GM19468 (cell line): Measurements from ENCODE around the gene CAMTA1.
"Not testable (repeated sequence)": the region's sequence is repeated elsewhere in the genome, so short reads cannot be mapped to it uniquely, and the experiment has no call there.

ENCODE experiments used
- ATAC-seq: cut with Tn5 transposase; IDR thresholded peaks from one replicate; pipeline ENCODE4 v1.9.1; 2021; ENCODE audit warnings: mild to moderate bottlenecking, moderate library complexity, moderate number of reproducible peaks; ENCODE audit not compliant: unreplicated experiment; ENCODE audit errors: extremely low read depth

CAMTA1 gene

GRCh38 chr1:7590426-7590790, 805.2 kb downstream of the CAMTA1 start:
- ATAC-seq = no peak

- ATAC-seq = no peak
These were observed 806.3 kb downstream of the CAMTA1 start for GRCh38 chr1:7591565-7591964.

- no peak for ATAC-seq
These were observed 807.0 kb downstream of the CAMTA1 start for GRCh38 chr1:7592120-7592798.

GRCh38 chr1:7594002-7594713, 808.9 kb downstream of the CAMTA1 start:
- ATAC-seq = no peak

GRCh38 chr1:7594714-7595295, 809.6 kb downstream of the CAMTA1 start:
- no peak for ATAC-seq

GRCh38 chr1:7595336-7595735, 810.1 kb downstream of the CAMTA1 start:
- ATAC-seq = no peak

- no peak for ATAC-seq
These were observed 811.1 kb downstream of the CAMTA1 start for GRCh38 chr1:7596126-7596965.

- ATAC-seq = not testable (repeated sequence)
These were observed 812.8 kb downstream of the CAMTA1 start for GRCh38 chr1:7598058-7598457.

- not testable (repeated sequence) for ATAC-seq
These were observed 819.7 kb downstream of the CAMTA1 start for GRCh38 chr1:7604906-7605305.

- ATAC-seq = no peak
These were observed 820.8 kb downstream of the CAMTA1 start for GRCh38 chr1:7606096-7606495.

- ATAC-seq = no peak
These were observed 821.8 kb downstream of the CAMTA1 start for GRCh38 chr1:7607097-7607496.

GRCh38 chr1:7608628-7609305, 823.5 kb downstream of the CAMTA1 start:
- ATAC-seq = no peak

- ATAC-seq = no peak
These were observed 824.2 kb downstream of the CAMTA1 start for GRCh38 chr1:7609311-7609994.

- ATAC-seq = no peak
These were observed 825.0 kb downstream of the CAMTA1 start for GRCh38 chr1:7610106-7610731.

GRCh38 chr1:7610936-7611335, 825.7 kb downstream of the CAMTA1 start:
- no peak for ATAC-seq

GRCh38 chr1:7611421-7612010, 826.3 kb downstream of the CAMTA1 start:
- no peak for ATAC-seq

- ATAC-seq = no peak
These were observed 828.0 kb downstream of the CAMTA1 start for GRCh38 chr1:7613106-7613850.

GRCh38 chr1:7613851-7614205, 828.6 kb downstream of the CAMTA1 start:
- ATAC-seq = no peak
